PC-9 (cell line): ENCODE results near the gene AADACL3. TPM values are rescaled to one million over a fixed set of nuclear protein-coding genes. Genes with fewer than 3 reads are reported as not detected.

Experiments used
- BruUV-seq: library from RNA; stranded (reverse); fragments of 400-500 nt; replicated peaks from 2 replicates; lab custom pipeline; 2021; lab: Mats Ljungman, UMichigan
- CTCF ChIA-PET: fragments of 300-600 bp; sonication (Branson Sonifier 250); formaldehyde crosslinking; loops from one replicate; lab custom pipeline; 2022; ENCODE audit warnings: antibody characterized with exemption; lab: Charles Lee
- POLR2A ChIA-PET: fragments of 300-600 bp; sonication (Branson Sonifier 250); formaldehyde crosslinking; loops from one replicate; lab custom pipeline; 2022; ENCODE audit warnings: antibody characterized with exemption; ENCODE audit not compliant: unreplicated experiment; lab: Charles Lee
- DNase-seq, 2 experiments: peaks; one replicate each; pipeline versions ENCODE4 v3.0.0 to v3.0.0-alpha.2; 2015 to 2022; ENCODE audit warnings: mixed read lengths in 1 of 2
- H2AFZ ChIP-seq: fragments of 200-600 bp; sonication (generic); 2 replicates; pipeline ENCODE4 v1.8.1; 2017; ENCODE audit warnings: antibody characterized with exemption
- H3F3A ChIP-seq: fragments of 200-600 bp; sonication (generic); 2 replicates; pipeline ENCODE4 v1.8.1; 2017; ENCODE audit warnings: antibody characterized with exemption, mild to moderate bottlenecking, low read depth; ENCODE audit not compliant: insufficient read depth
- H3K27ac ChIP-seq: fragments of 200-600 bp; sonication (generic); 2 replicates; pipeline ENCODE4 v1.6.1; 2016; ENCODE audit warnings: mixed run types
- H3K27me3 ChIP-seq: fragments of 200-600 bp; sonication (generic); 2 replicates; pipeline ENCODE4 v1.6.1; 2016; ENCODE audit warnings: low read depth, mixed run types; ENCODE audit not compliant: insufficient read depth
- H3K36me3 ChIP-seq: fragments of 200-600 bp; sonication (generic); 2 replicates; pipeline ENCODE4 v1.6.1; 2016; ENCODE audit warnings: low read depth, mixed run types
- H3K4me1 ChIP-seq: fragments of 200-600 bp; sonication (generic); replicated peaks from 2 replicates; pipeline ENCODE4 v1.6.1; 2016; ENCODE audit warnings: mixed run types; ENCODE audit not compliant: insufficient read depth
- H3K4me2 ChIP-seq: fragments of 200-600 bp; sonication (generic); 2 replicates; pipeline ENCODE4 v1.6.1; 2017; ENCODE audit warnings: mixed run types
- H3K4me3 ChIP-seq: fragments of 200-600 bp; sonication (generic); 2 replicates; pipeline ENCODE4 v1.6.1; 2016; ENCODE audit warnings: mixed run types
- H3K79me2 ChIP-seq: fragments of 200-600 bp; sonication (generic); 2 replicates; pipeline ENCODE4 v1.6.1; 2017; ENCODE audit warnings: low read depth, mixed run types
- H3K9me2 ChIP-seq: fragments of 200-600 bp; sonication (generic); 2 replicates; pipeline ENCODE4 v1.8.1; 2017; ENCODE audit warnings: mild to moderate bottlenecking; ENCODE audit not compliant: insufficient read depth
- H3K9me3 ChIP-seq: fragments of 200-600 bp; sonication (generic); 2 replicates; pipeline ENCODE4 v1.8.1; 2016; ENCODE audit warnings: low read depth; ENCODE audit not compliant: insufficient read depth
- H4K20me1 ChIP-seq: fragments of 200-600 bp; sonication (generic); 2 replicates; pipeline ENCODE4 v1.8.1; 2017; ENCODE audit not compliant: insufficient read depth
- EZH2 ChIP-seq: fragments of 200-600 bp; sonication (generic); IDR thresholded peaks from 2 replicates; pipeline ENCODE4 v1.8.0; 2017; ENCODE audit warnings: antibody characterized with exemption, low read depth
- intact Hi-C: fragments of 100-400 bp; cut with micrococcal nuclease; formaldehyde crosslinking; loops from one replicate; pipeline ENCODE4 v1.10.0; 2022; ENCODE audit not compliant: unreplicated experiment
- total RNA-seq: library from RNA; stranded (reverse); gene quantifications from 2 replicates; pipeline ENCODE4 v1.2.3, GENCODE V29; 2021
- TF ChIP-seq, protein P1 (sequence below): fragments of 200-600 bp; sonication (generic); conservative IDR thresholded peaks from 2 replicates; pipeline ENCODE4 v1.6.1; 2017; ENCODE audit warnings: mixed run types, antibody characterized with exemption, mild to moderate bottlenecking, moderate library complexity

Gene AADACL3
- total RNA-seq, 1 experiment from 2014 or later: not detected

DNA sequence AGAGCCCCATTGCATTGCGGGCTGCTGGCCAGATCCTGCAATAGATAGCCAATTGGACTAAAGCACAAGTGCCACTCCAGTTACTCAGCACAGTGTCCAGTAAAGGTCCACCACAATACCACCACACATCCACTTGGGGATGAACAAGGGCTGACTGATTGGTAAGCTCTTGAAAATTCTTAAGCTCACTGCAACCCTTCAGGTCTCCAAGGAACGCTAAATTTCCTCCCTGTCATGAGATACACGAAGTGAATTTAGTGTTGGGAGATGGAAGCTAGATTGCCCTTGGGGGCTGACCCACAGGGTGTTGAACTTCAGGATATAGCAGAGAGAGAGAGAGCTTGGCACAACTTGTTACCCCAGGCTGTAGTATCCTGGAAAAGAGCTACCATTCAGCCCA is 9.8 kb upstream of the AADACL3 start:
- CTCF ChIA-PET: interaction anchor here (0.6 kb wide), 1 partner anchor 434 kb away, joined by 3 read pairs; no protein-coding TSS in a partner anchor
- no peak overlapping the region for H3K27ac ChIP-seq
- no peaks in the 10 kb centered on the region for H4K20me1 ChIP-seq
- H3K79me2 ChIP-seq: no peaks in the 10 kb centered on the region
- BruUV-seq: no TSS peak
- no peak overlapping the region for H2AFZ ChIP-seq
- no peak for DNase-seq
- no peak overlapping the region for H3K4me2 ChIP-seq
- no peaks in the 10 kb centered on the region for H3K9me3 ChIP-seq
- POLR2A ChIA-PET: no interaction called here
- intact Hi-C loops: no loop called here
- H3K9me2 ChIP-seq: no peaks in the 10 kb centered on the region
- H3F3A ChIP-seq: no peaks in the 10 kb centered on the region
- H3K4me1 ChIP-seq: no peaks in the 10 kb centered on the region
- H3K4me3 ChIP-seq: no peak overlapping the region
- no peaks in the 10 kb centered on the region for H3K27me3 ChIP-seq
- no peak for TF ChIP-seq EZH2
- TF ChIP-seq, protein P1, sequence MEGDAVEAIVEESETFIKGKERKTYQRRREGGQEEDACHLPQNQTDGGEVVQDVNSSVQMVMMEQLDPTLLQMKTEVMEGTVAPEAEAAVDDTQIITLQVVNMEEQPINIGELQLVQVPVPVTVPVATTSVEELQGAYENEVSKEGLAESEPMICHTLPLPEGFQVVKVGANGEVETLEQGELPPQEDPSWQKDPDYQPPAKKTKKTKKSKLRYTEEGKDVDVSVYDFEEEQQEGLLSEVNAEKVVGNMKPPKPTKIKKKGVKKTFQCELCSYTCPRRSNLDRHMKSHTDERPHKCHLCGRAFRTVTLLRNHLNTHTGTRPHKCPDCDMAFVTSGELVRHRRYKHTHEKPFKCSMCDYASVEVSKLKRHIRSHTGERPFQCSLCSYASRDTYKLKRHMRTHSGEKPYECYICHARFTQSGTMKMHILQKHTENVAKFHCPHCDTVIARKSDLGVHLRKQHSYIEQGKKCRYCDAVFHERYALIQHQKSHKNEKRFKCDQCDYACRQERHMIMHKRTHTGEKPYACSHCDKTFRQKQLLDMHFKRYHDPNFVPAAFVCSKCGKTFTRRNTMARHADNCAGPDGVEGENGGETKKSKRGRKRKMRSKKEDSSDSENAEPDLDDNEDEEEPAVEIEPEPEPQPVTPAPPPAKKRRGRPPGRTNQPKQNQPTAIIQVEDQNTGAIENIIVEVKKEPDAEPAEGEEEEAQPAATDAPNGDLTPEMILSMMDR: no peak
- no peaks in the 10 kb centered on the region for H3K36me3 ChIP-seq

DNA sequence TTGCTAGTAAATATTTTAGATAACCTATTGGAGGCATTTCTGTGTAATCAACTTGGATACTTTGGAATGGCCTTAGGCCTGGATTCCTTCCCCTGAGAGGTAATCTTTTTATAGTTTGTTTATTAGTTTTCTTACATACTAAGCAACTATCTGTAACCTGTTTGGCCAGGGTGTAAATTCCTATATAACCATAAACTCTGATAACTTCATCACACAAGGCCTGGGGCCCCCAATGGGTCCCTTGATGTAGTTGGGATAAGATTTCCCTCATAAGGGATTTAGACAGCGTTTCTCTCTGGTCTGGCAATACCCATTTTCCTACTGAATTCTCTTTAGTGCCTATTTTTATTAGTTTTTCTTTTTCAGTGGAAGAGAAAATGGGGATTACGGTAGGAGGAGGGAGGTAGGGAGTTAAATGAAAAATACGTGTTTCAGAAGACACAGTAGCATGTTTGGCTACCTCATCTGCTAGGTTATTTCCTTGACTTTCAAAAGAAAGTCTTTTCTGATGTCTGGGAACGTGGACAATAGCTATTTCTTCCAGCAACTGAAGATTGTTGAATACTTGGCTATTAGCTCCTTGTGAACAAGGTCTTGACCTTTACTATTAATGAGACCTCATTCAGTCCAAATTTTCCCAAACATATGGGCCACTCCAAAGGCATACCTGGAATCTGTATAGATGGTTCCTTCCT is 7.4 kb upstream of the AADACL3 start:
- TF ChIP-seq, protein P1: no peak
- no peak for TF ChIP-seq EZH2
- BruUV-seq: no TSS peak
- no peaks in the 10 kb centered on the region for H3F3A ChIP-seq
- no peak overlapping the region for H2AFZ ChIP-seq
- H3K9me3 ChIP-seq: no peaks in the 10 kb centered on the region
- intact Hi-C loops: no loop called here
- no peaks in the 10 kb centered on the region for H3K9me2 ChIP-seq
- H4K20me1 ChIP-seq: no peaks in the 10 kb centered on the region
- no peak overlapping the region for H3K4me3 ChIP-seq
- H3K27ac ChIP-seq: no peak overlapping the region
- POLR2A ChIA-PET: no interaction called here
- H3K36me3 ChIP-seq: no peaks in the 10 kb centered on the region
- H3K4me2 ChIP-seq: no peak overlapping the region
- H3K27me3 ChIP-seq: no peaks in the 10 kb centered on the region
- CTCF ChIA-PET: no interaction called here
- H3K79me2 ChIP-seq: no peaks in the 10 kb centered on the region
- H3K4me1 ChIP-seq: no peaks in the 10 kb centered on the region
- DNase-seq: peak in 1 of 2 experiments; percentile 52

DNA sequence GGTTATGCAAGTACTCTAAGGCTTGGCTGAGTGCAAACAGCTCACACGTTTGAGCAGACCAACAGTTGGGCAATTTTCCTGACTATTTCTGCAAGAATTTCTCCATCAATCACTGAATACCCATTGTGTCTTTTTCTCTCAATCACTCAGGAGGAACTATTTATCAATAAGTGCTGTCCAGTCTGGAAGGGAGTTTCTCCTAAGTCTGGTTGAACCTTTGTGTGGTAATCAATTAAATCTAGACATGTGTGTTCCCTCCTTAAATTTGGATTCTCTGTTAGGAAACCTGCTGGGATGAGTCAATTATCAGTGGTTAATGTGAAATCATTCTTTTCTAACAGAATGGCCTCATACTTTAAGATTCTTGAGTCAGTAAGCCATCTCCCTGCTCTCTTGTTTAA is 6.8 kb upstream of the AADACL3 start:
- Histone ChIP-seq H3K79me2 (no peaks in the 10 kb centered on the region), H3K27me3 (no peaks in the 10 kb centered on the region), H3K36me3 (no peaks in the 10 kb centered on the region), H3K4me3 (no peak overlapping the region), H3K9me2 (no peaks in the 10 kb centered on the region), H3K27ac (no peak overlapping the region), H2AFZ (no peak overlapping the region), H3K4me2 (no peak overlapping the region), H4K20me1 (no peaks in the 10 kb centered on the region), H3F3A (no peaks in the 10 kb centered on the region), H3K4me1 (no peaks in the 10 kb centered on the region), H3K9me3 (no peaks in the 10 kb centered on the region)
- TF ChIP-seq EZH2: no peak
- TF ChIP-seq, protein P1: no peak
- intact Hi-C loops: no loop called here
- ChIA-PET CTCF (no interaction called here), POLR2A (no interaction called here)
- BruUV-seq: no TSS peak
- DNase-seq: no peak
